B cell (primary cell): ENCODE results near the gene CDADC1. TPM values are rescaled to one million over a fixed set of nuclear protein-coding genes. Genes with fewer than 3 reads are reported as not detected.

Experiments
- ATAC-seq: fragments of 200-7000 bp; cut with Tn5 transposase; one replicate; pipeline ENCODE4 v1.10.0; 2021; ENCODE audit warnings: low read depth, mild to moderate bottlenecking, moderate number of reproducible peaks, moderate library complexity
- CTCF ChIA-PET: fragments of 350-600 bp; sonication (Branson Sonifier 250); formaldehyde crosslinking; loops from one replicate; lab custom pipeline; 2021; ENCODE audit warnings: antibody characterized with exemption, inconsistent platforms; lab: Charles Lee
- POLR2A ChIA-PET: fragments of 350-600 bp; sonication (Branson Sonifier 250); formaldehyde crosslinking; loops from one replicate; lab custom pipeline; 2021; ENCODE audit warnings: antibody characterized with exemption; lab: Charles Lee
- DNase-seq: peaks from one replicate; pipeline ENCODE4 v3.0.0; 2013
- H2AFZ ChIP-seq: 2 replicates; pipeline ENCODE4 v1.6.1; 2012; ENCODE audit warnings: mild to moderate bottlenecking, low read depth, low read length; ENCODE audit not compliant: insufficient read depth, poor library complexity, severe bottlenecking
- H3K27ac ChIP-seq, 2 donors: 1 replicate in 1 of 2; 2 replicates in 1 of 2; pipeline ENCODE4 v1.5.1; 2012 to 2013; ENCODE audit warnings: low read length in 2 of 2, mild to moderate bottlenecking in 2 of 2, moderate library complexity in 1 of 2
- H3K27me3 ChIP-seq, 4 experiments: fragments of 200-600 bp in 1 of 4; sonication (generic) in 1 of 4; replicated peaks in 1 of 4; 1 replicate in 2 of 4; 2 replicates in 2 of 4; pipeline versions ENCODE4 v1.6.1 to v1.7.0; 2013 to 2016; ENCODE audit warnings: low read length in 3 of 4, mild to moderate bottlenecking in 2 of 4, mixed read lengths in 1 of 4, moderate library complexity in 1 of 4; ENCODE audit not compliant: insufficient read depth in 4 of 4, control insufficient read depth in 3 of 4; ENCODE audit errors: control extremely low read depth in 1 of 4
- H3K36me3 ChIP-seq, 2 experiments: replicated peaks in 1 of 2; 1 replicate in 1 of 2; 2 replicates in 1 of 2; pipeline versions ENCODE4 v1.6.1 to v1.7.1; 2013; ENCODE audit warnings: low read length in 1 of 2; ENCODE audit not compliant: insufficient read depth in 2 of 2, control insufficient read depth in 1 of 2; ENCODE audit errors: control extremely low read depth in 1 of 2, extremely low read depth in 1 of 2
- H3K4me1 ChIP-seq, 2 donors: fragments of 200-600 bp in 1 of 2; sonication (generic) in 1 of 2; 1 replicate in 1 of 2; 2 replicates in 1 of 2; pipeline versions ENCODE4 v1.5.1 to v1.6.1; 2013 to 2017; ENCODE audit warnings: low read length in 2 of 2; ENCODE audit not compliant: control insufficient read depth in 2 of 2, insufficient read depth in 2 of 2
- H3K4me2 ChIP-seq: replicated peaks from 2 replicates; pipeline ENCODE3; 2012; ENCODE audit warnings: mild to moderate bottlenecking, low read depth, low read length; ENCODE audit not compliant: poor library complexity, severe bottlenecking
- H3K4me3 ChIP-seq, 5 experiments: fragments of 200-600 bp in 1 of 5; sonication (generic) in 1 of 5; 1 replicate in 3 of 5; 2 replicates in 2 of 5; pipeline versions ENCODE4 v1.5.1 to v1.7.0; 2011 to 2016; ENCODE audit warnings: low read length in 4 of 5, mild to moderate bottlenecking in 4 of 5, low read depth in 2 of 5, control low read depth in 1 of 5, moderate library complexity in 1 of 5; ENCODE audit not compliant: insufficient read depth in 1 of 5; ENCODE audit errors: control extremely low read depth in 1 of 5, extremely low read depth in 1 of 5
- H3K79me2 ChIP-seq: fragments of 200-600 bp; sonication (generic); one replicate; pipeline ENCODE4 v1.6.0; 2016; ENCODE audit warnings: low read length; ENCODE audit not compliant: control insufficient read depth, insufficient read depth
- H3K9ac ChIP-seq: fragments of 200-600 bp; sonication (generic); 2 replicates; pipeline ENCODE4 v1.6.1; 2017; ENCODE audit warnings: mild to moderate bottlenecking, low read length, moderate library complexity
- H3K9me3 ChIP-seq, 3 donors: one replicate each; pipeline versions ENCODE4 v1.6.1 to v1.7.1; 2013; ENCODE audit warnings: low read length in 2 of 3; ENCODE audit not compliant: control insufficient read depth in 2 of 3, insufficient read depth in 1 of 3; ENCODE audit errors: control extremely low read depth in 1 of 3
- H4K20me1 ChIP-seq: 2 replicates; pipeline ENCODE4 v1.6.0; 2012; ENCODE audit warnings: mild to moderate bottlenecking, low read length; ENCODE audit not compliant: insufficient read depth, control insufficient read depth, poor library complexity, severe bottlenecking
- H3K27ac Mint-ChIP-seq: one replicate; pipeline ENCODE4 v1.8.0; 2021; ENCODE audit warnings: mixed read lengths
- H3K27me3 Mint-ChIP-seq: one replicate; pipeline ENCODE4 v1.8.0; 2021; ENCODE audit warnings: mixed read lengths
- H3K4me1 Mint-ChIP-seq: one replicate; pipeline ENCODE4 v1.8.0; 2021; ENCODE audit warnings: mixed read lengths
- H3K4me3 Mint-ChIP-seq: one replicate; pipeline ENCODE4 v1.8.0; 2021; ENCODE audit warnings: mixed read lengths
- H3K9me3 Mint-ChIP-seq: one replicate; pipeline ENCODE4 v1.8.0; 2022; ENCODE audit warnings: mixed read lengths; ENCODE audit not compliant: insufficient read depth
- CTCF ChIP-seq: fragments of 200-600 bp; IDR thresholded peaks from one replicate; pipeline ENCODE4 v1.8.0; 2022; ENCODE audit warnings: antibody characterized with exemption, mild to moderate bottlenecking
- EZH2 ChIP-seq: IDR thresholded peaks from 2 replicates; pipeline ENCODE4 v1.6.1; 2012; ENCODE audit warnings: borderline replicate concordance, low read depth, mild to moderate bottlenecking, moderate library complexity, low read length; ENCODE audit not compliant: insufficient read depth, poor library complexity, severe bottlenecking
- WGBS: methylation state at CpG from one replicate; pipeline ENCODE4 v1.1.5; 2013; ENCODE audit warnings: missing lambda C conversion rate; ENCODE audit not compliant: insufficient coverage; 5-methylcytosine and 5-hydroxymethylcytosine counted together
- intact Hi-C: fragments of 100-400 bp; cut with micrococcal nuclease; formaldehyde crosslinking; loops from one replicate; pipeline ENCODE4 v1.10.0; 2022
- polyA plus RNA-seq: library from polyadenylated mRNA; depleted of rRNA; stranded (reverse); fragments of >200 nt; gene quantifications from 2 replicates; pipeline ENCODE4 v1.2.3, GENCODE V29; 2012
- total RNA-seq, 2 donors: library from RNA; stranded (reverse); fragments of 120-200 nt in 1 of 2; gene quantifications; 1 replicate in 1 of 2; 2 replicates in 1 of 2; pipeline versions ENCODE4 v1.2.3 to v1.2.4, GENCODE V29; 2013 to 2022

CDADC1 gene
- total and polyA plus RNA-seq, 2 donors (not counting 1 experiment from before 2014, with no cell fraction given) = 3.0 to 14.5 TPM

GRCh38 chr13:49336655-49337054 is 88.9 kb downstream of the CDADC1 start:
- WGBS = 89% methylated on average over 3 of the region's 4 CpGs
- H3K27me3 Mint-ChIP-seq = no peaks in the 10 kb centered on the region
- no peak overlapping the region for H3K27ac ChIP-seq

GRCh38 chr13:49340161-49340560 is 92.4 kb downstream of the CDADC1 start:
- intact Hi-C loops = no loop called here

More at GRCh38 chr13:49336655-49337054, 88.9 kb downstream of the CDADC1 start:
- no peaks in the 10 kb centered on the region for H3K4me1 ChIP-seq
- no peak overlapping the region for H3K4me2 ChIP-seq
- ChIA-PET CTCF (no interaction called here), POLR2A (no interaction called here)
- no peak for ATAC-seq
- intact Hi-C loops = no loop called here
- H2AFZ ChIP-seq = no peak overlapping the region
- Mint-ChIP-seq H3K27ac (no peak overlapping the region), H3K4me3 (no peak overlapping the region), H3K4me1 (no peaks in the 10 kb centered on the region), H3K9me3 (no peaks in the 10 kb centered on the region)
- H3K4me3 ChIP-seq = no peak overlapping the region
- DNase-seq = no peak
- no peaks in the 10 kb centered on the region for H4K20me1 ChIP-seq
- TF ChIP-seq EZH2 (no peak), CTCF (no peak)
- no peaks in the 10 kb centered on the region for H3K27me3 ChIP-seq
- no peaks in the 10 kb centered on the region for H3K9me3 ChIP-seq
- no peaks in the 10 kb centered on the region for H3K36me3 ChIP-seq
- no peak overlapping the region for H3K9ac ChIP-seq
- no peaks in the 10 kb centered on the region for H3K79me2 ChIP-seq

More at GRCh38 chr13:49340161-49340560, 92.4 kb downstream of the CDADC1 start:
- Histone ChIP-seq H3K4me3 (no peak overlapping the region), H3K27ac (no peak overlapping the region), H3K36me3 (no peaks in the 10 kb centered on the region), H2AFZ (no peak overlapping the region), H4K20me1 (no peaks in the 10 kb centered on the region), H3K79me2 (no peaks in the 10 kb centered on the region), H3K27me3 (no peaks in the 10 kb centered on the region), H3K4me2 (no peak overlapping the region), H3K9ac (no peak overlapping the region), H3K9me3 (no peaks in the 10 kb centered on the region), H3K4me1 (no peaks in the 10 kb centered on the region)
- ChIA-PET CTCF (no interaction called here), POLR2A (no interaction called here)
- DNase-seq (no peak), ATAC-seq (no peak)
- Mint-ChIP-seq H3K27me3 (no peaks in the 10 kb centered on the region), H3K27ac (no peak overlapping the region), H3K4me1 (no peaks in the 10 kb centered on the region), H3K9me3 (no peaks in the 10 kb centered on the region), H3K4me3 (no peak overlapping the region)
- no peak for TF ChIP-seq CTCF
- no peak for TF ChIP-seq EZH2
- 96% methylated on average over 6 of the region's 10 CpGs for WGBS
